B cell (primary cell): ENCODE results near the gene C1orf105.

Experiments
- EZH2 ChIP-seq: IDR thresholded peaks from 2 replicates; pipeline ENCODE4 v1.6.1; 2012; ENCODE audit warnings: borderline replicate concordance, low read depth, mild to moderate bottlenecking, moderate library complexity, low read length; ENCODE audit not compliant: insufficient read depth, poor library complexity, severe bottlenecking
- TF ChIP-seq, protein P1 (sequence below): fragments of 200-600 bp; IDR thresholded peaks from one replicate; pipeline ENCODE4 v1.8.0; 2022; ENCODE audit warnings: antibody characterized with exemption, mild to moderate bottlenecking

DNA sequence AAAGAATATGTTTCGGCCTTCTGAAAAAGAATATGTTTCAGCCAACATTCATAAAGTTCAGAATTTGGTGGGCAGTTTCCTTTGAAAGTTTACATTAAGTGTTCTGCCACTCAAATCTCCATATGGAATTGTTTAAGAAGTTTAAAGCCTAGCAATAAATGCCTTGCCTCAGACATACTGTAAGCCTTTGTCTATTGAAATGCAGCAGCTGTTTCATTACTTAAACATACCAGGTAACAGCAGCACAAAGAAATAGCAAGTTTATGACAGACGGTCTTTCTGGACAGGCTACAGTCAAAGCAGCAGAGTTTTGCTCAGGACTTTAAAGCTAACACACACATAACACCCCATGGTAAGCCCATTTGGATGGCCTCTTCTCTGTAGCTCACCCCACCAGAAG, 38.5 kb upstream of the C1orf105 start:
- TF ChIP-seq EZH2, result no peak
- TF ChIP-seq, protein P1, sequence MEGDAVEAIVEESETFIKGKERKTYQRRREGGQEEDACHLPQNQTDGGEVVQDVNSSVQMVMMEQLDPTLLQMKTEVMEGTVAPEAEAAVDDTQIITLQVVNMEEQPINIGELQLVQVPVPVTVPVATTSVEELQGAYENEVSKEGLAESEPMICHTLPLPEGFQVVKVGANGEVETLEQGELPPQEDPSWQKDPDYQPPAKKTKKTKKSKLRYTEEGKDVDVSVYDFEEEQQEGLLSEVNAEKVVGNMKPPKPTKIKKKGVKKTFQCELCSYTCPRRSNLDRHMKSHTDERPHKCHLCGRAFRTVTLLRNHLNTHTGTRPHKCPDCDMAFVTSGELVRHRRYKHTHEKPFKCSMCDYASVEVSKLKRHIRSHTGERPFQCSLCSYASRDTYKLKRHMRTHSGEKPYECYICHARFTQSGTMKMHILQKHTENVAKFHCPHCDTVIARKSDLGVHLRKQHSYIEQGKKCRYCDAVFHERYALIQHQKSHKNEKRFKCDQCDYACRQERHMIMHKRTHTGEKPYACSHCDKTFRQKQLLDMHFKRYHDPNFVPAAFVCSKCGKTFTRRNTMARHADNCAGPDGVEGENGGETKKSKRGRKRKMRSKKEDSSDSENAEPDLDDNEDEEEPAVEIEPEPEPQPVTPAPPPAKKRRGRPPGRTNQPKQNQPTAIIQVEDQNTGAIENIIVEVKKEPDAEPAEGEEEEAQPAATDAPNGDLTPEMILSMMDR, result no peak
